Measurements from ENCODE around the gene EPC2.

DNA sequence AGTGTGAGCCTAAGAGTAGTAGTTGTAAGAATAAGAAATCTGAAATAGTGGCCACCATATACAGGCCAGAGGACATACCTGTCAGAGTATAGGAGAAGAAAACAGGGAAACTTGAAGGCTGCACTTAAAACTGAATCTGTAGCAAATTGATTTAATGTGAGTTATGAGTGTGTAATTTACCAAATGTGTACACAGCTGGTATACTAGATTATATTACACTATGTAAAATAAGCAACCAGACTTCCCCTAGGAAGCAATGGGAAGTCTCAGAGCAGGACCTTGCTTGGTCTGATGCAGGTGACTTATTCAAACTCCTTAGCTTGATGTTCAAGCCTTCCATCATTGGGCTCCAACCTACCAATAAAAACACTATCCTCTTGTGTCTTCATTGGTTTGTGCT, 17.3 kb upstream of the EPC2 start:
- TF ChIP-seq TCF7L2 (IDR thresholded peaks at IDR 0.05; ENCODE audit: borderline replicate concordance, extremely low read depth, insufficient read depth, insufficient read length) (no peak), EZH2 (IDR thresholded peaks at IDR 0.05) (no peak), ZNF274 (IDR thresholded peaks at IDR 0.05; ENCODE audit: low read depth, low read length) (no peak), POLR2A (IDR thresholded peaks at IDR 0.05; ENCODE audit: borderline replicate concordance, extremely low read depth, insufficient read depth, insufficient read length) (no peak)
- TF ChIP-seq, protein P1, sequence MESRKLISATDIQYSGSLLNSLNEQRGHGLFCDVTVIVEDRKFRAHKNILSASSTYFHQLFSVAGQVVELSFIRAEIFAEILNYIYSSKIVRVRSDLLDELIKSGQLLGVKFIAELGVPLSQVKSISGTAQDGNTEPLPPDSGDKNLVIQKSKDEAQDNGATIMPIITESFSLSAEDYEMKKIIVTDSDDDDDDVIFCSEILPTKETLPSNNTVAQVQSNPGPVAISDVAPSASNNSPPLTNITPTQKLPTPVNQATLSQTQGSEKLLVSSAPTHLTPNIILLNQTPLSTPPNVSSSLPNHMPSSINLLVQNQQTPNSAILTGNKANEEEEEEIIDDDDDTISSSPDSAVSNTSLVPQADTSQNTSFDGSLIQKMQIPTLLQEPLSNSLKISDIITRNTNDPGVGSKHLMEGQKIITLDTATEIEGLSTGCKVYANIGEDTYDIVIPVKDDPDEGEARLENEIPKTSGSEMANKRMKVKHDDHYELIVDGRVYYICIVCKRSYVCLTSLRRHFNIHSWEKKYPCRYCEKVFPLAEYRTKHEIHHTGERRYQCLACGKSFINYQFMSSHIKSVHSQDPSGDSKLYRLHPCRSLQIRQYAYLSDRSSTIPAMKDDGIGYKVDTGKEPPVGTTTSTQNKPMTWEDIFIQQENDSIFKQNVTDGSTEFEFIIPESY (IDR thresholded peaks at IDR 0.05; ENCODE audit: extremely low read depth, insufficient replicate concordance, low read length), result no peak
- TF ChIP-seq, protein P2, sequence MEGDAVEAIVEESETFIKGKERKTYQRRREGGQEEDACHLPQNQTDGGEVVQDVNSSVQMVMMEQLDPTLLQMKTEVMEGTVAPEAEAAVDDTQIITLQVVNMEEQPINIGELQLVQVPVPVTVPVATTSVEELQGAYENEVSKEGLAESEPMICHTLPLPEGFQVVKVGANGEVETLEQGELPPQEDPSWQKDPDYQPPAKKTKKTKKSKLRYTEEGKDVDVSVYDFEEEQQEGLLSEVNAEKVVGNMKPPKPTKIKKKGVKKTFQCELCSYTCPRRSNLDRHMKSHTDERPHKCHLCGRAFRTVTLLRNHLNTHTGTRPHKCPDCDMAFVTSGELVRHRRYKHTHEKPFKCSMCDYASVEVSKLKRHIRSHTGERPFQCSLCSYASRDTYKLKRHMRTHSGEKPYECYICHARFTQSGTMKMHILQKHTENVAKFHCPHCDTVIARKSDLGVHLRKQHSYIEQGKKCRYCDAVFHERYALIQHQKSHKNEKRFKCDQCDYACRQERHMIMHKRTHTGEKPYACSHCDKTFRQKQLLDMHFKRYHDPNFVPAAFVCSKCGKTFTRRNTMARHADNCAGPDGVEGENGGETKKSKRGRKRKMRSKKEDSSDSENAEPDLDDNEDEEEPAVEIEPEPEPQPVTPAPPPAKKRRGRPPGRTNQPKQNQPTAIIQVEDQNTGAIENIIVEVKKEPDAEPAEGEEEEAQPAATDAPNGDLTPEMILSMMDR (IDR thresholded peaks at IDR 0.05 in 2 of 3, conservative IDR thresholded peaks at IDR 0.05 in 1 of 3; ENCODE audit: borderline replicate concordance in 1 of 3, insufficient read depth in 1 of 3, low read depth in 2 of 3, low read length in 2 of 3), result no peak

Measured in HCT116 (cell line).